ENCODE data around the gene UNC45A.

DNA sequence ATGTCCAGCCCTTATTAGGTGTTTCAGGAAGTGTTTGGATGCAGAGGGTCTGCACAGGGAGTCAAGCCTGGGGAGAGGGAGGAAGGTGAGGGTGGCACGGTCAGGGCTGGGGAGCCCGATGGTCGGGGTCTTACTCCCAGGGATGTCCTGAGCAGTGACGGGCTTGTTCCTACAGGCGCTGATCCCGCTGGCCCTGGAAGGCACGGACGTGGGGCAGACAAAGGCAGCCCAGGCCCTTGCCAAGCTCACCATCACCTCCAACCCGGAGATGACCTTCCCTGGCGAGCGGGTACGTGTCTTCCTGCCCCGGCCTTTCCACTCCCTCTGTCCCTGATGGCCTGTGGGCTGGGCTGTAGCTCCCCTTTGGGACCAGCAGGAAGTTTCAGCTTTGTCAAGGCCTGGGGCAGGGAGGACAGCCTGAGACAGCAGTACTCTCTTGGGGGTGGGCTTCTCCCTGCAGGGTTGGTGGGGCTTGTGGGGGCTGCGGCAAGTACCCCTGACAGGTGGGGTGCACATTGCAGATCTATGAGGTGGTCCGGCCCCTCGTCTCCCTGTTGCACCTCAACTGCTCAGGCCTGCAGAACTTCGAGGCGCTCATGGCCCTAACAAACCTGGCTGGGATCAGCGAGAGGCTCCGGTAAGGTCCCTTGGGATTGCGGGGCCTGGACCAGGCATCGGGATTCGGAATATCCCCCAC, 15.0 kb downstream of the UNC45A start:
- TF ChIP-seq POLR2A (IDR thresholded peaks at IDR 0.05) (no peak), CTCF (IDR thresholded peaks at IDR 0.05) (no peak)
